H1 (cell line): ENCODE measurements around the gene MAVS. TPM values are rescaled to one million over a fixed set of nuclear protein-coding genes. Genes with fewer than 3 reads are reported as not detected.
"Not testable (repeated sequence)": the region's sequence is repeated elsewhere in the genome, so short reads cannot be mapped to it uniquely, and the experiment has no call there.

ENCODE experiments used
- CTCF ChIA-PET: fragments of 300-600 bp; sonication (Branson Sonifier 250); formaldehyde crosslinking; loops from one replicate; lab custom pipeline; 2021; ENCODE audit not compliant: partially characterized antibody; lab: Charles Lee
- POLR2A ChIA-PET: fragments of 300-600 bp; sonication (Branson Sonifier 250); formaldehyde crosslinking; loops from one replicate; lab custom pipeline; 2021; ENCODE audit warnings: inconsistent platforms; ENCODE audit not compliant: partially characterized antibody; lab: Charles Lee
- DNase-seq, 2 experiments: peaks; one replicate each; pipeline versions ENCODE4 v3.0.0 to v3.0.0-alpha.2; 2010 to 2022; ENCODE audit warnings: low spot score in 2 of 2, low read depth in 1 of 2, mixed read lengths in 1 of 2
- FAIRE-seq: peaks from 2 replicates; lab custom pipeline; 2011; peaks lifted over from hg19 to GRCh38; lab: Jason Lieb, UNC
- H2AFZ ChIP-seq: 2 replicates; pipeline ENCODE4 v1.8.1; 2012; ENCODE audit warnings: low read length, inconsistent platforms
- H2AK5ac ChIP-seq: 2 replicates; pipeline ENCODE4 v1.6.1; 2013; ENCODE audit warnings: low read depth, low read length
- H2BK120ac ChIP-seq: replicated peaks from 2 replicates; pipeline ENCODE3; 2013; ENCODE audit warnings: low read depth, low read length, inconsistent platforms
- H2BK12ac ChIP-seq: 2 replicates; pipeline ENCODE4 v1.6.1; 2013; ENCODE audit warnings: low read depth, low read length
- H2BK15ac ChIP-seq: 2 replicates; pipeline ENCODE4 v1.6.1; 2013; ENCODE audit warnings: low read length
- H2BK20ac ChIP-seq: 2 replicates; pipeline ENCODE4 v1.6.1; 2013; ENCODE audit warnings: low read length
- H2BK5ac ChIP-seq: 2 replicates; pipeline ENCODE4 v1.6.1; 2013; ENCODE audit warnings: low read depth, low read length
- H3K14ac ChIP-seq: 2 replicates; pipeline ENCODE4 v1.6.1; 2013; ENCODE audit warnings: inconsistent platforms; ENCODE audit not compliant: insufficient read length
- H3K18ac ChIP-seq: 2 replicates; pipeline ENCODE4 v1.6.1; 2013; ENCODE audit warnings: low read length; ENCODE audit errors: extremely low read depth
- H3K23ac ChIP-seq: 2 replicates; pipeline ENCODE4 v1.6.1; 2013; ENCODE audit warnings: inconsistent platforms; ENCODE audit not compliant: insufficient read length
- H3K23me2 ChIP-seq: 2 replicates; pipeline ENCODE4 v1.6.1; 2013; ENCODE audit warnings: low read depth, low read length
- H3K27ac ChIP-seq: 2 replicates; pipeline ENCODE4 v1.6.1; 2011; ENCODE audit warnings: low read depth, low read length, inconsistent platforms
- H3K27me3 ChIP-seq, 4 experiments: replicated peaks in 1 of 4; 1 replicate in 1 of 4; 2 replicates in 3 of 4; pipeline versions ENCODE4 v1.6.1 to v1.8.1; 2011 to 2013; ENCODE audit warnings: low read length in 3 of 4, mild to moderate bottlenecking in 3 of 4, inconsistent platforms in 2 of 4, mixed read lengths in 2 of 4, moderate library complexity in 1 of 4; ENCODE audit not compliant: control insufficient read depth in 3 of 4, insufficient read depth in 3 of 4; ENCODE audit errors: extremely low read depth in 1 of 4
- H3K36me3 ChIP-seq, 4 experiments: 2 replicates each; pipeline versions ENCODE4 v1.6.1 to v1.8.1; 2011 to 2013; ENCODE audit warnings: mild to moderate bottlenecking in 4 of 4, low read length in 3 of 4, moderate library complexity in 2 of 4, control low read depth in 1 of 4, inconsistent platforms in 1 of 4; ENCODE audit not compliant: insufficient read depth in 4 of 4, control insufficient read depth in 2 of 4
- H3K4ac ChIP-seq: replicated peaks from 2 replicates; pipeline ENCODE3; 2013; ENCODE audit warnings: low read length, low read depth, mixed read lengths, inconsistent platforms; ENCODE audit not compliant: insufficient read length
- H3K4me1 ChIP-seq, 4 experiments: replicated peaks in 1 of 4; 1 replicate in 1 of 4; 2 replicates in 3 of 4; pipeline versions ENCODE4 v1.6.1 to v1.8.1; 2011 to 2013; ENCODE audit warnings: low read length in 3 of 4, inconsistent platforms in 2 of 4, mixed read lengths in 1 of 4; ENCODE audit not compliant: insufficient read depth in 4 of 4, control insufficient read depth in 3 of 4
- H3K4me2 ChIP-seq, 2 experiments: 2 replicates each; pipeline versions ENCODE4 v1.6.1 to v1.8.1; 2011 to 2013; ENCODE audit warnings: low read depth in 2 of 2, low read length in 2 of 2, control low read depth in 1 of 2, inconsistent platforms in 1 of 2, mild to moderate bottlenecking in 1 of 2; ENCODE audit not compliant: insufficient read depth in 1 of 2
- H3K4me3 ChIP-seq, 4 experiments: fragments of 200-600, 300-600 bp in 1 of 4; sonication (generic), shearing (Covaris generic), sonication (Bioruptor Twin) in 1 of 4; 2 replicates each; pipeline versions ENCODE4 v1.5.1 to v1.8.1; 2011 to 2016; ENCODE audit warnings: low read length in 4 of 4, low read depth in 3 of 4, control low read depth in 2 of 4, inconsistent platforms in 2 of 4, mild to moderate bottlenecking in 2 of 4, mixed read lengths in 1 of 4, moderate library complexity in 1 of 4; ENCODE audit not compliant: insufficient read depth in 2 of 4; ENCODE audit errors: extremely low read depth in 1 of 4
- H3K56ac ChIP-seq: replicated peaks from 2 replicates; pipeline ENCODE3; 2013; ENCODE audit warnings: low read depth, mild to moderate bottlenecking, mixed read lengths, low read length, inconsistent platforms; ENCODE audit not compliant: insufficient read length
- H3K79me1 ChIP-seq: 2 replicates; pipeline ENCODE4 v1.6.1; 2013; ENCODE audit warnings: low read depth, low read length, control low read depth
- H3K79me2 ChIP-seq, 2 experiments: 2 replicates each; pipeline versions ENCODE4 v1.6.1 to v1.8.1; 2012 to 2013; ENCODE audit warnings: low read length in 2 of 2, mild to moderate bottlenecking in 2 of 2, inconsistent platforms in 1 of 2; ENCODE audit not compliant: insufficient read depth in 2 of 2, control insufficient read depth in 1 of 2
- H3K9ac ChIP-seq, 4 experiments: replicated peaks in 1 of 4; 1 replicate in 1 of 4; 2 replicates in 3 of 4; pipeline versions ENCODE4 v1.6.1 to v1.8.1; 2011 to 2013; ENCODE audit warnings: low read depth in 3 of 4, low read length in 3 of 4, control low read depth in 2 of 4, mild to moderate bottlenecking in 2 of 4, moderate library complexity in 2 of 4, inconsistent platforms in 1 of 4; ENCODE audit errors: extremely low read depth in 1 of 4
- H3K9me3 ChIP-seq, 2 experiments: 2 replicates each; pipeline versions ENCODE4 v1.6.1 to v1.8.1; 2012 to 2013; ENCODE audit warnings: mild to moderate bottlenecking in 2 of 2, moderate library complexity in 2 of 2, control low read depth in 1 of 2, inconsistent platforms in 1 of 2, low read depth in 1 of 2, low read length in 1 of 2, mixed read lengths in 1 of 2; ENCODE audit not compliant: insufficient read depth in 2 of 2
- H4K20me1 ChIP-seq, 2 experiments: replicated peaks in 1 of 2; 2 replicates each; pipeline versions ENCODE3 to v1.8.1; 2011 to 2013; ENCODE audit warnings: inconsistent platforms in 2 of 2, low read length in 2 of 2, mild to moderate bottlenecking in 1 of 2; ENCODE audit not compliant: insufficient read depth in 2 of 2, control insufficient read depth in 1 of 2
- H4K5ac ChIP-seq: 2 replicates; pipeline ENCODE4 v1.6.1; 2013; ENCODE audit warnings: low read length, low read depth, mixed read lengths, inconsistent platforms; ENCODE audit not compliant: insufficient read length
- H4K8ac ChIP-seq: 2 replicates; pipeline ENCODE4 v1.8.0; 2013; ENCODE audit warnings: mild to moderate bottlenecking, moderate library complexity, low read length, inconsistent platforms; ENCODE audit not compliant: insufficient read depth; ENCODE audit errors: extremely low read depth
- H4K91ac ChIP-seq: replicated peaks from 2 replicates; pipeline ENCODE3; 2013; ENCODE audit warnings: low read length, mixed read lengths, inconsistent platforms; ENCODE audit not compliant: insufficient read length
- WGBS, 2 experiments: shearing (Covaris generic) in 1 of 2; methylation state at CpG; one replicate each; pipeline versions ENCODE4 v1.1.6 to v1.1.7; 2013 to 2015; ENCODE audit warnings: low lambda C conversion rate in 2 of 2, mixed read lengths in 2 of 2, inconsistent platforms in 1 of 2, low coverage in 1 of 2, missing lambda C conversion rate in 1 of 2; ENCODE audit not compliant: insufficient replicate concordance in 2 of 2, insufficient coverage in 1 of 2, insufficient read length in 1 of 2; ENCODE audit errors: extremely low coverage in 1 of 2, missing lambda C conversion rate in 1 of 2; 5-methylcytosine and 5-hydroxymethylcytosine counted together
- polyA plus RNA-seq, 7 experiments: library from polyadenylated mRNA; depleted of rRNA in 3 of 7; stranded (reverse) in 5 of 7; unstranded in 2 of 7; fragments of >200 nt in 5 of 7; fragments of 200-250 nt in 2 of 7; gene quantifications; 1 replicate in 5 of 7; 2 replicates in 1 of 7; 4 replicates in 1 of 7; pipeline versions ENCODE4 v1.2.1 to v1.2.3, GENCODE V29; 2011 to 2013; ENCODE audit warnings: missing spikeins in 2 of 7, mixed read lengths in 2 of 7
- total RNA-seq: library from RNA; stranded (reverse); fragmentation: NEBNext Ultra II Directional; extraction: Animal tissue kit (Norgen Biotek cat#: 25700); gene quantifications from 2 replicates; pipeline ENCODE4 v1.2.1, GENCODE V29; 2021

MAVS gene
- total and polyA plus RNA-seq, 2 of the 8 experiments (the other 6 are each of a cell fraction or from before 2014, with no cell fraction given): 9.9 to 24.3 TPM

- not testable (repeated sequence) for H3K23ac ChIP-seq, H4K91ac ChIP-seq, FAIRE-seq, H3K36me3 ChIP-seq, H3K4me1 ChIP-seq, H2BK12ac ChIP-seq, H4K5ac ChIP-seq, H3K79me1 ChIP-seq, H3K23me2 ChIP-seq, H3K18ac ChIP-seq, H2AK5ac ChIP-seq, H3K9me3 ChIP-seq, H3K14ac ChIP-seq, H3K27me3 ChIP-seq, H2BK15ac ChIP-seq, H2BK120ac ChIP-seq, H3K9ac ChIP-seq, H3K4me2 ChIP-seq, H4K8ac ChIP-seq, H3K56ac ChIP-seq, H3K27ac ChIP-seq, H3K4me3 ChIP-seq, DNase-seq, H4K20me1 ChIP-seq, H2BK20ac ChIP-seq, H2AFZ ChIP-seq, H3K4ac ChIP-seq, H2BK5ac ChIP-seq, H3K79me2 ChIP-seq
- 93% methylated on average over 4 of the region's 5 CpGs; no CpG with 5 or more reads in 1 of the 2 experiments for WGBS, 2 experiments
- ChIA-PET CTCF (interaction anchor here (0.7 to 2.0 kb wide), 4 partner anchors 9 to 255 kb away, joined by 3 to 7 read pairs (median 4); partner anchors contain the start of gene AP5S1), POLR2A (interaction anchor here (0.8 kb wide), 1 partner anchor 49 kb away, joined by 3 read pairs; the partner anchor contains the start of gene SPEF1)
These were observed 16.7 kb upstream of the MAVS start for GRCh38 chr20:3829891-3830290.
